ENCODE results near the gene CASZ1. TPM values are rescaled to one million over a fixed set of nuclear protein-coding genes. Genes with fewer than 3 reads are reported as not detected.

CASZ1 gene
- total RNA-seq, 1 experiment from 2014 or later: 3.9 TPM

GRCh38 chr1:10710489-10710888, 86.0 kb downstream of the CASZ1 start:
- Histone ChIP-seq H2BK5ac (ENCODE audit: insufficient read length, low read length) (no peak overlapping the region), H2BK12ac (ENCODE audit: insufficient read length, low read depth, low read length) (no peak overlapping the region), H3K23me2 (ENCODE audit: insufficient read length, low read depth, low read length, poor library complexity, severe bottlenecking) (no peaks in the 10 kb centered on the region), H3K4ac (ENCODE audit: low read depth, low read length) (no peak overlapping the region), H3K56ac (ENCODE audit: insufficient read length, low read depth, low read length) (no peak overlapping the region), H3K9me3 (ENCODE audit: control insufficient read depth, low read depth, low read length) (no peaks in the 10 kb centered on the region), H3K9ac (ENCODE audit: extremely low read depth, insufficient read length, low read length) (no peak overlapping the region), H3K14ac (ENCODE audit: insufficient read depth, low read length) (no peak overlapping the region), H4K20me1 (ENCODE audit: control insufficient read depth, insufficient read depth, insufficient read length) (no peaks in the 10 kb centered on the region), H2BK120ac (ENCODE audit: low read depth, low read length, poor library complexity, severe bottlenecking) (no peak overlapping the region), H4K91ac (ENCODE audit: insufficient read length, low read depth, low read length) (no peak overlapping the region), H3K23ac (ENCODE audit: insufficient read length, low read depth, low read length) (no peak overlapping the region), H3K4me2 (ENCODE audit: insufficient read depth, insufficient read length, low read length) (no peak overlapping the region), H2BK15ac (ENCODE audit: low read depth, low read length) (no peak overlapping the region), H3K79me2 (ENCODE audit: insufficient read depth, low read length) (no peaks in the 10 kb centered on the region), H3K4me1 (ENCODE audit: insufficient read depth, low read length) (peaks cover 2% of the 10 kb centered on the region; the same call in 1 of the 2 replicates), H2AK5ac (ENCODE audit: insufficient read length, low read length) (no peak overlapping the region), H4K8ac (replicated peaks; ENCODE audit: insufficient read length, low read depth, low read length) (no peak overlapping the region), H3K27ac (ENCODE audit: insufficient read length, low read depth, low read length) (no peak overlapping the region), H3T11ph (ENCODE audit: low read length) (no peak overlapping the region), H3K79me1 (ENCODE audit: insufficient read depth, low read depth, low read length, poor library complexity, severe bottlenecking) (no peaks in the 10 kb centered on the region), H2AFZ (ENCODE audit: low read length) (no peak overlapping the region), H3K27me3 (ENCODE audit: insufficient read depth, low read length) (no peaks in the 10 kb centered on the region), H3K18ac (ENCODE audit: insufficient read length, low read depth, low read length) (no peak overlapping the region), H2BK20ac (ENCODE audit: low read depth, low read length, poor library complexity, severe bottlenecking) (no peak overlapping the region), H4K5ac (ENCODE audit: insufficient read length, low read depth, low read length) (no peak overlapping the region)
- no peak for DNase-seq
- H3K36me3 Mint-ChIP-seq (ENCODE audit: insufficient read depth in 1 of 3, low read depth in 3 of 3): peaks cover 0 to 2% (median 0%) of the 10 kb centered on the region in 3 experiments; a peak in 2 of 7 replicates
- TF ChIP-seq CTCF (conservative IDR thresholded peaks at IDR 0.05): no peak
- peaks cover 25 to 51% of the 10 kb centered on the region in 2 experiments for H3K4me1 Mint-ChIP-seq
- H3K4me3 Mint-ChIP-seq: no peak overlapping the region
- no CpG with 5 or more reads among the region's 7 CpGs for WGBS (ENCODE audit: extremely low coverage, insufficient read length, low lambda C conversion rate)
- H3K27ac Mint-ChIP-seq: no peak overlapping the region
- H3K27me3 Mint-ChIP-seq (ENCODE audit: low read depth): peaks cover 7% of the 10 kb centered on the region
- H3K9me3 Mint-ChIP-seq: no peaks in the 10 kb centered on the region

All from H9 (cell line).